CD4-positive, alpha-beta T cell treated with Interleukin-6 for 4 hours (primary cell): Measurements from ENCODE around the gene TMEM63A.
"Not testable (repeated sequence)": the region's sequence is repeated elsewhere in the genome, so short reads cannot be mapped to it uniquely, and the experiment has no call there.

ENCODE experiments used
- DNase-seq: peaks from one replicate; pipeline ENCODE4 v3.0.0-alpha.2; 2020; ENCODE audit warnings: mixed read lengths

Gene TMEM63A

GRCh38 chr1:225881959-225882693 is at the start of gene TMEM63A:
Gene TMEM63A (minus strand): TSS chr1:225882380. CDS start chr1:225877580, 4,800 bp downstream.
- peak; percentile 95 for DNase-seq

- no peak for DNase-seq
Observed at GRCh38 chr1:225931270-225932136, 49.3 kb upstream of the TMEM63A start.

GRCh38 chr1:225930566-225930965 is 48.4 kb upstream of the TMEM63A start:
- no peak for DNase-seq

GRCh38 chr1:225929462-225929861 is 47.3 kb upstream of the TMEM63A start:
- not testable (repeated sequence) for DNase-seq

GRCh38 chr1:225928186-225929175 is 46.3 kb upstream of the TMEM63A start:
- peak; percentile 57 for DNase-seq

- no peak for DNase-seq
Observed at GRCh38 chr1:225926551-225927113, 44.5 kb upstream of the TMEM63A start.

- peak; percentile 96 for DNase-seq
Observed at GRCh38 chr1:225923692-225924555, 41.7 kb upstream of the TMEM63A start, which contains the start of gene PYCR2. Gene PYCR2 (minus strand): TSS chr1:225924250. CDS start chr1:225924110, 140 bp downstream.

GRCh38 chr1:225923381-225923691 is 41.2 kb upstream of the TMEM63A start:
- no peak for DNase-seq

GRCh38 chr1:225921734-225922709 is 39.8 kb upstream of the TMEM63A start:
- DNase-seq: no peak

GRCh38 chr1:225919906-225920305 is 37.7 kb upstream of the TMEM63A start:
- DNase-seq: peak; percentile 60

GRCh38 chr1:225918280-225918679 is 36.1 kb upstream of the TMEM63A start:
- DNase-seq: no peak

GRCh38 chr1:225917536-225917935 is 35.4 kb upstream of the TMEM63A start:
- DNase-seq: no peak

- no peak for DNase-seq
Observed at GRCh38 chr1:225917101-225917500, 34.9 kb upstream of the TMEM63A start.

- DNase-seq: no peak
Observed at GRCh38 chr1:225915538-225915991, 33.4 kb upstream of the TMEM63A start.

- DNase-seq: no peak
Observed at GRCh38 chr1:225914947-225915346, 32.8 kb upstream of the TMEM63A start.

- DNase-seq: no peak
Observed at GRCh38 chr1:225914391-225914790, 32.2 kb upstream of the TMEM63A start.

- DNase-seq: peak; percentile 83
Observed at GRCh38 chr1:225911191-225912130, 29.3 kb upstream of the TMEM63A start.

GRCh38 chr1:225909477-225909876 is 27.3 kb upstream of the TMEM63A start:
- DNase-seq: no peak

- DNase-seq: no peak
Observed at GRCh38 chr1:225908773-225909172, 26.6 kb upstream of the TMEM63A start.
